Fibroblast of lung (primary cell): ENCODE results near the gene ZSCAN18.

Experiments used
- CTCF ChIP-seq, 2 donors: IDR thresholded peaks in 1 of 2; conservative IDR thresholded peaks in 1 of 2; 1 replicate in 1 of 2; 2 replicates in 1 of 2; pipeline ENCODE4 v1.5.1; 2011 to 2012; ENCODE audit warnings: low read length in 2 of 2, control low read depth in 1 of 2, inconsistent platforms in 1 of 2, low read depth in 1 of 2, mild to moderate bottlenecking in 1 of 2
- EZH2 ChIP-seq: IDR thresholded peaks from 2 replicates; pipeline ENCODE4 v1.5.1; 2012; ENCODE audit warnings: low read length, control low read depth, mild to moderate bottlenecking; ENCODE audit errors: missing control alignments

GRCh38 chr19:58079792-58080191 is 18.2 kb downstream of the ZSCAN18 start:
- TF ChIP-seq CTCF (conservative IDR thresholded peaks at IDR 0.05 in 1 of 2, IDR thresholded peaks at IDR 0.05 in 1 of 2; ENCODE audit: low read depth in 1 of 2, low read length in 2 of 2) (no peak), EZH2 (no peak)
